ENCODE measurements around the gene ORC2.

DNA sequence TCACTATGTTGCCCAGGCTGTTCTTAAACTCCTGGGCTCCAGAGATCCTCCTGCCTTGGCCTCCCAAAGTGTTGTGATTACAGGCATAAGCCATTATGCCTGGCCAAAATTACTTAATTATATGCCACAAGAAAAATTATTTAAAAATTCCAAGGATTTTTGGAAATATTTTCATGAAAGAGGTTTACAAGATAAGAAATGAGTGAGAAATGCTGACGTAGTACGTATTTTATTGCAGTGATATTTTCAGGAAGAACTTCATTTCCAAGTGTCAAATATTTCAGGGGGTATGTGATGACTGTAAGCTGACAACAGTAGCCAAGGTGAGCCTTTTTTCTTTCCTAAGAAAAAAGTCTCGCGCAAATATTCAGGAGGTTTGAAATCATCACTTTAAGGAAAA lies 53.5 kb downstream of the ORC2 start:
- TF ChIP-seq CTCF (IDR thresholded peaks at IDR 0.05; ENCODE audit: low read depth, low read length): no peak
- no peak for TF ChIP-seq EZH2phosphoT487 (IDR thresholded peaks at IDR 0.05; ENCODE audit: low read depth)
